Panc1 (cell line): ENCODE measurements around the gene LDB2.

Source experiments
- CTCF ChIP-seq: fragments of 450-650 bp; IDR thresholded peaks from 2 replicates; pipeline ENCODE4 v1.5.1; 2017; ENCODE audit warnings: mild to moderate bottlenecking
- POLR2AphosphoS5 ChIP-seq: IDR thresholded peaks from 2 replicates; pipeline ENCODE4 v1.6.1; 2012; ENCODE audit warnings: mild to moderate bottlenecking, low read depth, low read length, moderate library complexity

GRCh38 chr4:16498978-16499377 lies 399.5 kb downstream of the LDB2 start:
- TF ChIP-seq CTCF (no peak), POLR2AphosphoS5 (no peak)
